HL-60 (cell line): ENCODE measurements around the gene KDM5C.

ENCODE experiments used
- DNase-seq, 2 experiments: peaks; one replicate each; pipeline ENCODE4 v3.0.0-alpha.2; 2010 to 2020; ENCODE audit warnings: low read depth in 1 of 2, low spot score in 1 of 2
- H3K27ac ChIP-seq: fragments of 250-450 bp; sonication (Bioruptor Pico); replicated peaks from 2 replicates; pipeline ENCODE4 v1.5.1; 2020; ENCODE audit warnings: mild to moderate bottlenecking, moderate library complexity
- H3K27me3 ChIP-seq: fragments of 250-450 bp; sonication (Bioruptor Pico); 2 replicates; pipeline ENCODE4 v1.5.1; 2021; ENCODE audit warnings: mild to moderate bottlenecking, moderate library complexity; ENCODE audit not compliant: insufficient read depth, poor library complexity, severe bottlenecking
- H3K4me3 ChIP-seq: replicated peaks from 2 replicates; pipeline ENCODE4 v1.5.1; 2011; ENCODE audit warnings: mild to moderate bottlenecking, control low read depth, low read length; ENCODE audit not compliant: insufficient read depth
- GABPA ChIP-seq: IDR thresholded peaks from 2 replicates; pipeline ENCODE4 v1.6.1; 2012; ENCODE audit warnings: low read depth
- POLR2AphosphoS5 ChIP-seq: IDR thresholded peaks from 2 replicates; pipeline ENCODE4 v1.6.1; 2012; ENCODE audit warnings: low read depth
- SPI1 ChIP-seq: IDR thresholded peaks from 2 replicates; pipeline ENCODE4 v1.6.1; 2012; ENCODE audit warnings: low read depth, mild to moderate bottlenecking, borderline replicate concordance
- TF ChIP-seq, protein P1 (sequence below): IDR thresholded peaks from one replicate; pipeline ENCODE4 v1.5.1; 2011; ENCODE audit warnings: low read length, control low read depth, inconsistent platforms; ENCODE audit not compliant: insufficient read depth
- TF ChIP-seq, protein P2 (sequence below): IDR thresholded peaks from 2 replicates; pipeline ENCODE4 v1.6.1; 2012; ENCODE audit warnings: low read depth; ENCODE audit not compliant: insufficient replicate concordance

Gene KDM5C

DNA sequence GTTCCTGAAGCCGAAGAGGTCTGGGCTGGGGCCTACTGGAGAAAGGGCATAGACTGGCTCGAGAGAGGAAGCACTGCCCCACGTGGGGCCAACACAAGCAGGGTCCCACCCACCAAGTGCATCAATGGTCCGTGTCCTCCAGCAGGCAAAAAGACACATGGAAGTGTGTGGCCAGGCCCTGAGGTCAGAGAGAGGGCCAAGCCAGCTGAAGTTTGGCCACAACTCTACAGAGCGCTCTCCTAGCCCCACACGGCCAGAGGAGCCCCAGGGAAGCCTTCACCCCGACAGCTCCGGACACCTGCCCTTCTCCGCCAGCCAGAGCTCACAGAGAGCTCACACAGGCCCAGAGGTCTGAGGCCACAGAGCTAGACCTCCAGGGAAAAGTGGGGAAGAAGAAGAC is 8.5 kb upstream of the KDM5C start:
- Histone ChIP-seq H3K27me3 (no peaks in the 10 kb centered on the region), H3K27ac (no peak overlapping the region), H3K4me3 (no peak overlapping the region)
- TF ChIP-seq GABPA = no peak
- no peak for TF ChIP-seq SPI1
- TF ChIP-seq, protein P1, sequence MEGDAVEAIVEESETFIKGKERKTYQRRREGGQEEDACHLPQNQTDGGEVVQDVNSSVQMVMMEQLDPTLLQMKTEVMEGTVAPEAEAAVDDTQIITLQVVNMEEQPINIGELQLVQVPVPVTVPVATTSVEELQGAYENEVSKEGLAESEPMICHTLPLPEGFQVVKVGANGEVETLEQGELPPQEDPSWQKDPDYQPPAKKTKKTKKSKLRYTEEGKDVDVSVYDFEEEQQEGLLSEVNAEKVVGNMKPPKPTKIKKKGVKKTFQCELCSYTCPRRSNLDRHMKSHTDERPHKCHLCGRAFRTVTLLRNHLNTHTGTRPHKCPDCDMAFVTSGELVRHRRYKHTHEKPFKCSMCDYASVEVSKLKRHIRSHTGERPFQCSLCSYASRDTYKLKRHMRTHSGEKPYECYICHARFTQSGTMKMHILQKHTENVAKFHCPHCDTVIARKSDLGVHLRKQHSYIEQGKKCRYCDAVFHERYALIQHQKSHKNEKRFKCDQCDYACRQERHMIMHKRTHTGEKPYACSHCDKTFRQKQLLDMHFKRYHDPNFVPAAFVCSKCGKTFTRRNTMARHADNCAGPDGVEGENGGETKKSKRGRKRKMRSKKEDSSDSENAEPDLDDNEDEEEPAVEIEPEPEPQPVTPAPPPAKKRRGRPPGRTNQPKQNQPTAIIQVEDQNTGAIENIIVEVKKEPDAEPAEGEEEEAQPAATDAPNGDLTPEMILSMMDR = no peak
- TF ChIP-seq, protein P2, sequence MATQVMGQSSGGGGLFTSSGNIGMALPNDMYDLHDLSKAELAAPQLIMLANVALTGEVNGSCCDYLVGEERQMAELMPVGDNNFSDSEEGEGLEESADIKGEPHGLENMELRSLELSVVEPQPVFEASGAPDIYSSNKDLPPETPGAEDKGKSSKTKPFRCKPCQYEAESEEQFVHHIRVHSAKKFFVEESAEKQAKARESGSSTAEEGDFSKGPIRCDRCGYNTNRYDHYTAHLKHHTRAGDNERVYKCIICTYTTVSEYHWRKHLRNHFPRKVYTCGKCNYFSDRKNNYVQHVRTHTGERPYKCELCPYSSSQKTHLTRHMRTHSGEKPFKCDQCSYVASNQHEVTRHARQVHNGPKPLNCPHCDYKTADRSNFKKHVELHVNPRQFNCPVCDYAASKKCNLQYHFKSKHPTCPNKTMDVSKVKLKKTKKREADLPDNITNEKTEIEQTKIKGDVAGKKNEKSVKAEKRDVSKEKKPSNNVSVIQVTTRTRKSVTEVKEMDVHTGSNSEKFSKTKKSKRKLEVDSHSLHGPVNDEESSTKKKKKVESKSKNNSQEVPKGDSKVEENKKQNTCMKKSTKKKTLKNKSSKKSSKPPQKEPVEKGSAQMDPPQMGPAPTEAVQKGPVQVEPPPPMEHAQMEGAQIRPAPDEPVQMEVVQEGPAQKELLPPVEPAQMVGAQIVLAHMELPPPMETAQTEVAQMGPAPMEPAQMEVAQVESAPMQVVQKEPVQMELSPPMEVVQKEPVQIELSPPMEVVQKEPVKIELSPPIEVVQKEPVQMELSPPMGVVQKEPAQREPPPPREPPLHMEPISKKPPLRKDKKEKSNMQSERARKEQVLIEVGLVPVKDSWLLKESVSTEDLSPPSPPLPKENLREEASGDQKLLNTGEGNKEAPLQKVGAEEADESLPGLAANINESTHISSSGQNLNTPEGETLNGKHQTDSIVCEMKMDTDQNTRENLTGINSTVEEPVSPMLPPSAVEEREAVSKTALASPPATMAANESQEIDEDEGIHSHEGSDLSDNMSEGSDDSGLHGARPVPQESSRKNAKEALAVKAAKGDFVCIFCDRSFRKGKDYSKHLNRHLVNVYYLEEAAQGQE = no peak
- no peak for TF ChIP-seq POLR2AphosphoS5
- no peak for DNase-seq

DNA sequence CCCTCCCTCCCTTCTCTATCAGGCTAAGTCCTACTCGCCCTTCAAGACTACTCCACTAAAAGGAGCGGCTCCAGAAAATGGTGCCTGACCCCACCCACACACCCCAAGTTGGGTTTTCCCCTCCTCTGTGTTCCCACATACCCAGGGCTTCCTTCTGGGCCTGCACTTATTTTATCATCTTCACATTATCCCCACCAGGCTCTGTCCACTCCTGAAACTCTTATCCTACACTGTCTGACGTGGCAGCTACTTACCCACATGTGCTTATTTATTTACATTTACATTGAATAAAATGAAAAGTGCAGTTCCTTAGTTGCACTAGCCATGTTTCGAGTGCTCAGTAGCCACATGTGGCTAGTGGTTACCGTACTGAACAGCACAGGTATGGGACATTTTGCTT is 5.1 kb upstream of the KDM5C start:
- no peaks in the 10 kb centered on the region for H3K27me3 ChIP-seq

DNA sequence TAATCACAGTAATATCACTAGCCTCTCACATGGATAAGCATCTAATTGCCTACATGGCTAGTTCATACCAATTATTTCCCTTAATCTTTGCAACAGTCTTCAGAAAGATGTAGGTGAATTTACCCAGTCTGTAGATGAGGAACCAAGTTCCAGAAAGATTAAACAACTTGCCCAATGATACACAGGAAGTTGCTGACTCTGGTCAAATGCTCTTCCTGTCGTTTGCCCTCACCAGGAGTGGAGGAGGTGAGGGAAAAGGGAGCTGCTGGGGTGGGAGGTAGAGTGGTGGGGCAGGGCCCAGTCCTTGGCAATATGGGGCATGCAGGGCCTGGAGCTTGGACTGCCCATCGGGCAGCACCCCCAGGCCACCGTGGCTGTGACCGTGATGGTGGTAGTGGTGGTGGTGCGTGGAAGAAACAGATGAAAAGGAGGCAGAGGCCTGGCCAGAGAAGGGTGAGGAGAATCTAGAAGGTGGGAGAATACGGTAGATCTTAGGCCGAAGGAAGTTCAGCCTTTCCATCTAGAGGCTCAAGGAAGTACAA is 2.3 kb upstream of the KDM5C start:
- peak; percentile 69 for TF ChIP-seq GABPA
- TF ChIP-seq, protein P1 = no peak
- no peak overlapping the region for H3K4me3 ChIP-seq
- peak overlapping the region; percentile 63 for H3K27ac ChIP-seq
- no peaks in the 10 kb centered on the region for H3K27me3 ChIP-seq
- peak in 1 of 2 experiments; percentile 45 for DNase-seq

More for the DNA sequence above, 5.1 kb upstream of the KDM5C start:
- H3K4me3 ChIP-seq = no peak overlapping the region
- no peak overlapping the region for H3K27ac ChIP-seq
- no peak for DNase-seq
- TF ChIP-seq, protein P1 = no peak
- TF ChIP-seq POLR2AphosphoS5 (no peak), SPI1 (no peak), GABPA (no peak)
- TF ChIP-seq, protein P2 = peak; percentile 34
